CD4-positive, alpha-beta memory T cell (primary cell): Measurements from ENCODE around the gene CCDC74A. TPM values are rescaled to one million over a fixed set of nuclear protein-coding genes. Genes with fewer than 3 reads are reported as not detected.
"Not testable (repeated sequence)": the region's sequence is repeated elsewhere in the genome, so short reads cannot be mapped to it uniquely, and the experiment has no call there.

Source experiments
- CTCF ChIA-PET: fragments of 350-600 bp; sonication (Branson Sonifier 250); formaldehyde crosslinking; loops from one replicate; lab custom pipeline; 2021; ENCODE audit warnings: inconsistent platforms; ENCODE audit not compliant: partially characterized antibody; lab: Charles Lee
- POLR2A ChIA-PET: fragments of 350-600 bp; sonication (Branson Sonifier 250); formaldehyde crosslinking; loops from one replicate; lab custom pipeline; 2021; ENCODE audit not compliant: partially characterized antibody; lab: Charles Lee
- DNase-seq, 5 donors: peaks; one replicate each; pipeline versions ENCODE4 v3.0.0 to v3.0.0-alpha.2; 2020 to 2022; ENCODE audit warnings: mixed read lengths in 1 of 5
- H3K27ac ChIP-seq: one replicate; pipeline ENCODE4 v1.7.0; 2013; ENCODE audit warnings: low read depth, low read length
- H3K27me3 ChIP-seq: 2 replicates; pipeline ENCODE4 v1.7.0; 2013; ENCODE audit warnings: mild to moderate bottlenecking, low read length, moderate library complexity; ENCODE audit not compliant: insufficient read depth
- H3K36me3 ChIP-seq: 2 replicates; pipeline ENCODE4 v1.7.0; 2013; ENCODE audit warnings: mild to moderate bottlenecking, low read length, moderate library complexity; ENCODE audit not compliant: insufficient read depth
- H3K4me1 ChIP-seq: 2 replicates; pipeline ENCODE4 v1.7.0; 2013; ENCODE audit warnings: mild to moderate bottlenecking, low read length, moderate library complexity; ENCODE audit not compliant: insufficient read depth
- H3K4me3 ChIP-seq, 2 donors: one replicate each; pipeline ENCODE4 v1.7.0; 2013; ENCODE audit warnings: low read length in 2 of 2, mild to moderate bottlenecking in 1 of 2
- H3K9me3 ChIP-seq, 2 donors: one replicate each; pipeline ENCODE4 v1.7.0; 2013; ENCODE audit warnings: low read length in 2 of 2, control low read depth in 1 of 2; ENCODE audit not compliant: control insufficient read depth in 1 of 2
- H3K27ac Mint-ChIP-seq, 7 donors: one replicate each; pipeline ENCODE4 v1.8.0; 2020 to 2021; ENCODE audit warnings: mixed read lengths in 7 of 7, mild to moderate bottlenecking in 6 of 7, inconsistent platforms in 3 of 7, moderate library complexity in 3 of 7
- H3K27me3 Mint-ChIP-seq, 2 donors: one replicate each; pipeline ENCODE4 v1.8.0; 2020 to 2021; ENCODE audit warnings: mixed read lengths in 2 of 2
- H3K36me3 Mint-ChIP-seq, 2 donors: one replicate each; pipeline ENCODE4 v1.8.0; 2020 to 2021; ENCODE audit warnings: mixed read lengths in 2 of 2, inconsistent platforms in 1 of 2, mild to moderate bottlenecking in 1 of 2
- H3K4me1 Mint-ChIP-seq, 4 donors: one replicate each; pipeline ENCODE4 v1.8.0; 2020 to 2021; ENCODE audit warnings: mixed read lengths in 4 of 4, mild to moderate bottlenecking in 1 of 4
- H3K4me3 Mint-ChIP-seq, 8 donors: one replicate each; pipeline ENCODE4 v1.8.0; 2020 to 2021; ENCODE audit warnings: mixed read lengths in 8 of 8, mild to moderate bottlenecking in 7 of 8, moderate library complexity in 6 of 8, inconsistent platforms in 3 of 8
- H3K9me3 Mint-ChIP-seq, 8 donors: one replicate each; pipeline ENCODE4 v1.8.0; 2020 to 2021; ENCODE audit warnings: mixed read lengths in 8 of 8, mild to moderate bottlenecking in 5 of 8, inconsistent platforms in 3 of 8, moderate library complexity in 1 of 8
- intact Hi-C: fragments of 100-400 bp; cut with micrococcal nuclease; formaldehyde crosslinking; loops from one replicate; pipeline ENCODE4 v1.15.1; 2023
- polyA plus RNA-seq, 2 donors: library from polyadenylated mRNA; unstranded; fragments of 300-500 nt; fragmentation: Illumina TruSeq; gene quantifications; one replicate each; pipeline ENCODE4 v1.2.3, GENCODE V29; 2021
- total RNA-seq, 2 experiments: library from RNA; stranded (reverse); gene quantifications; one replicate each; pipeline ENCODE4 v1.2.3, GENCODE V29; 2021

The CCDC74A gene
- total and polyA plus RNA-seq, 4 experiments from 2014 or later = 0.38 to 0.54 (median 0.42) TPM; not detected in 1

GRCh38 chr2:131509615-131510014, 18.1 kb upstream of the CCDC74A start:
- Mint-ChIP-seq H3K9me3 (no peaks in the 10 kb centered on the region), H3K36me3 (peaks cover 29 to 53% of the 10 kb centered on the region in 2 donors), H3K4me1 (no peaks in the 10 kb centered on the region), H3K27me3 (no peaks in the 10 kb centered on the region), H3K4me3 (no peak overlapping the region), H3K27ac (no peak overlapping the region)
- Histone ChIP-seq H3K4me3 (no peak overlapping the region), H3K27me3 (no peaks in the 10 kb centered on the region), H3K27ac (no peak overlapping the region), H3K4me1 (no peaks in the 10 kb centered on the region), H3K9me3 (no peaks in the 10 kb centered on the region), H3K36me3 (peaks cover 32% of the 10 kb centered on the region)
- POLR2A ChIA-PET = no interaction called here
- no peak for DNase-seq
- CTCF ChIA-PET = no interaction called here
- intact Hi-C loops = no loop called here

- H3K9me3 Mint-ChIP-seq, H3K27me3 Mint-ChIP-seq, intact Hi-C loops, H3K27me3 ChIP-seq, H3K4me1 Mint-ChIP-seq, H3K4me3 Mint-ChIP-seq, H3K9me3 ChIP-seq, H3K4me1 ChIP-seq, DNase-seq, CTCF ChIA-PET, POLR2A ChIA-PET, H3K27ac ChIP-seq, H3K4me3 ChIP-seq: not testable (repeated sequence)
- Mint-ChIP-seq H3K27ac (peak overlapping the region in 2 of 7 donors; percentile 15 to 35), H3K36me3 (peaks cover 19 to 52% of the 10 kb centered on the region in 2 donors)
- H3K36me3 ChIP-seq = peaks cover 18% of the 10 kb centered on the region
Observed at GRCh38 chr2:131511291-131511968, 16.3 kb upstream of the CCDC74A start.

DNA sequence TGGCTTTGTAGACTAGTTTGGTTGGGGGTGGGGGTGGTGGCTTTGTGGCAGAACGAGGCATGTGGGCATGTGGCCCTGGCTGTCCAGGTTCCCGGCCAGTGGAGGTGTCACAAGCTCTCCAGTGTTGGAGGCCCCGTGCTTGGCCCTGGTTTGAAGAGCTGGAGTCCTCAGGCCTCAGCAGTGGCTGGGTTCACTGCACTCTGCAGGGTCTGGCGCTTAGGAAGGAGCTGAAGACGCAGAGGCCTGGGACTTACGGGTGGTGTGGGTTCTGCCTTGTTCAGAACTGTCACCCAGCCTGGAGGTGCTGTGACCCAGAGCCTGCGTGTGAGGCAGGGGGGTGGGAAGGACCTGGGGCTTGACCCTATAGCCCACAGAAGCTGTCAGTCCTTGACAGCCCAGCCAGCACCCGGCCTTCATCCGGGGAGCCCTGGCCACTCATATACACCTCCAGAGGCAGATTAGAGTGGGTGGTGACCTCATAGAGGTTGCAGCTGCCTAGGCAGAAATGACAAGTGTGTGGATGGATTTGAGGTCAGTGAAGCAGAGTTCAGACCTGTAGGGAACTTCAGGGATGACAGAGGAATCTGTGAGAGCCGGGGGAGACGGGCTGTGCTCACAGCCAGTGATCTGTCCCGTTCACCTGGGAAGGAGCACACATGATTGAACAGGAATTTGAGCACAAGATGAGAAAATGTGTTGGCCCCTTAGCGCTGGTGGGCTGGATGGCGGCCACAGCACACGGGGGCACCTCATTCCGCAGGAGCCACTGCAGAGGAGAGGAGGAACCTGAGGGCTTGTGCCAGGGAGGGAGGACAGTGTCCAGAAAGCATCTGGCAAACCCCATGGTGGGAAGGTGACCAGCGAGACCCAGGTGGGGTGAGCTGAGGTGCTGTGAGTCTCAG, 15.5 kb upstream of the CCDC74A start:
- peak overlapping the region in 2 of 7 donors; percentile 13 to 25 for H3K27ac Mint-ChIP-seq

DNA sequence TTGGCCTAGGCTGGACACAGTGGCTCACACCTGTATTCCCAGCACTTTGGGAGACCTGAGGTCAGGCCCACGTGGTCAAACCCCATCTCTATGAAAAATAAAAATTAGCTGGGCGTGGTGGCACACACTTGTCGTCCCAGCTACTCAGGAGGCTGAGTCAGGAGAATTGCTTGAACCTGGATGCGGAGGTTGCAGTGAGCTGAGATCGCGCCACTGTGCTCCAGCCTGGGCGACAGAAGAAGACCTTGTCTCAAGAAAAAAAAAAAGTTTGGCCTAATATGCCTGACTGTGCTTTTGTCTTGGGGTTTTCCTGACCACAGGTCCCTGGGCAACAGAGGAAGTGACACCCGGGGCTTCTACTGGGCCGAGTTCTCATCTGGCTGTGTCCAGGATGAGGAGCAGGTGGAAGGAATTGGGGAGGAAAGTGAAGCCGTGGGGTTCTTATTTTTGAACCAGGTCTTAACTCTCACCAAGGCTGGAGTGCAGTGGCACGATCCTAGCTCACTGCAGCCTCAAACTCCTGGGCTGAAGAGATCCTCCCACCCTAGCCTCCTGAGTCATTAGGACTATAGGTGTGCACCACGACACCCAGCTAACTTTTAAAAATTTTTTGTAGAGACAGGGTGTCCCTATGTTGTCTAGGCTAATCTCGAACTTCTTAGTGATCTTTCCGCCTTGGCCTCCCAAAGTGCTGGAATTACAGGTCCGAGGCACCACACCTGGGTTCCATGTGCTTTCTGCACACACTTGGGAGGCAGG, 13.1 kb upstream of the CCDC74A start:
- H3K4me3 Mint-ChIP-seq, H3K27me3 ChIP-seq, H3K4me3 ChIP-seq, H3K27ac ChIP-seq, CTCF ChIA-PET, DNase-seq, H3K4me1 Mint-ChIP-seq, POLR2A ChIA-PET, H3K9me3 Mint-ChIP-seq, H3K36me3 ChIP-seq, H3K27me3 Mint-ChIP-seq, H3K9me3 ChIP-seq, H3K4me1 ChIP-seq, intact Hi-C loops: not testable (repeated sequence)
- Mint-ChIP-seq H3K36me3 (peaks cover 10 to 43% of the 10 kb centered on the region in 2 donors), H3K27ac (peak overlapping the region in 3 of 7 donors; percentile 30 to 53 (median 52))

More for the DNA sequence above, 15.5 kb upstream of the CCDC74A start:
- H3K9me3 ChIP-seq, H3K4me3 ChIP-seq, H3K27me3 ChIP-seq, H3K4me1 Mint-ChIP-seq, DNase-seq, H3K4me1 ChIP-seq, H3K9me3 Mint-ChIP-seq, H3K27me3 Mint-ChIP-seq, CTCF ChIA-PET, POLR2A ChIA-PET, intact Hi-C loops, H3K27ac ChIP-seq: not testable (repeated sequence)
- Mint-ChIP-seq H3K4me3 (peak overlapping the region in 1 of 8 donors; percentile 53), H3K36me3 (peaks cover 15 to 47% of the 10 kb centered on the region in 2 donors)
- peaks cover 15% of the 10 kb centered on the region for H3K36me3 ChIP-seq

DNA sequence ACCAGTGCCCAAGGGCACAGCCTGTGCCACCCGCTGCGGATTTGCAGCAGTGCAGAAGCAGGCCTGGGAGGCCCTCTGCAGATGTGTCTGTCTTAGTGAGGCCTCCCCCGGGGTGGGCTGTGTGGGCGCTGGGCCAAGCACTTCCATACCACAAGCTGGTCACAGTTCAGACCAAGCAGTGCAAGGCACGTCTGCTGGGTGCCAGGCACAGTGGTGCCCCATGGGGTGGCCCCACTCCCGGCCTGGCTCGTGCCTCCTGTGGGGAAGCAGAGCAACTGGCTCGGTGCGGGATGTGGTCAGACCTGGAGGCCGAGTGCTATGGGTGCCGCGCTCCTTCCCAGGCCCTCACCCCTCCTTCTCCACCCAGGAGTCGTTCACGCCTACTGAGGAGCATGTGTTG, 12.5 kb upstream of the CCDC74A start:
- H3K27me3 ChIP-seq, H3K27me3 Mint-ChIP-seq, H3K36me3 ChIP-seq, H3K4me3 Mint-ChIP-seq, DNase-seq, CTCF ChIA-PET, H3K4me3 ChIP-seq, H3K27ac Mint-ChIP-seq, POLR2A ChIA-PET, H3K4me1 Mint-ChIP-seq, H3K4me1 ChIP-seq, intact Hi-C loops, H3K27ac ChIP-seq, H3K9me3 ChIP-seq, H3K9me3 Mint-ChIP-seq: not testable (repeated sequence)
- H3K36me3 Mint-ChIP-seq = peaks cover 10 to 48% of the 10 kb centered on the region in 2 donors

DNA sequence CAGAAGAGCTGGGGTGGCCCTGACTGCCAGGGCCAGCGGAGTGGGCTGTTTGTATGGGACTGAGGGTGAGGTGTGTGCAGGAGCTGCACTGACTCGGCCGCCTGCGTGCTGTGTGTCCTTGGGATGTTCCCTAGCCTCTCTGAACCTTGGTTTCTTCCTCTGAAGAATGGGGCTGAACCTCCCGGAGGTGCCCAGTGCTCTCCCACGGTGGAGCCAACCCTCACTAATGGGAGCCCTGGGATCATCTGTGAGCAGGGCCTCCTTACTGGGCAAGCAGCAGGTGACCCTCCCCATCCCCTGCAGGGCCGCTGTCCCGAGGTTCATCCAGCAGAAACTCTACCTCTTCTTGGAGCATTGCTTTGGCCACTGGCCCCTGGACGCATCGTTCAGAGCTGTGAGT, 11.7 kb upstream of the CCDC74A start:
- POLR2A ChIA-PET = no interaction called here

DNA sequence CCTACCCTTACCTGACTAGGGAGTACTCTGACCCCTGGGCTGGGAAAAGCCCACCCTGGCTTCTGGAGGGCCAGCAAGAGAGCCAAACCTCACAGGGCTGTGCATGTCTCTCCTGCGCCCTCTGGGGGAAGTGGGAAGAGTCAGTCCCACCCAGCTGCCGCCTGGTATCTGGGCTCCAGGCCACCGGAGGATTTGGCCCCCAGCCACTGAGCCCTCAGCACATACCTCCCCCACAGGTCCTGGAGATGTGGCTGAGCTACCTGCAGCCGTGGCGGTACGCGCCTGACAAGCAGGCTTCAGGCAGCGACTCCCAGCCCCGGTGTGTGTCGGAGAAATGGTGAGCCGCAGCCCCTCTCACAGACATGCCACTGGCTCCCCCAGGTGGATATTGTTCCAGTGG, 11.1 kb upstream of the CCDC74A start:
- DNase-seq = not testable (repeated sequence)

More for the DNA sequence above, 11.7 kb upstream of the CCDC74A start:
- H3K9me3 Mint-ChIP-seq = no peaks in the 10 kb centered on the region
- Histone ChIP-seq H3K4me3 (no peak overlapping the region), H3K27ac (no peak overlapping the region), H3K36me3 (no peaks in the 10 kb centered on the region), H3K4me1 (no peaks in the 10 kb centered on the region), H3K9me3 (no peaks in the 10 kb centered on the region), H3K27me3 (no peaks in the 10 kb centered on the region)
- intact Hi-C loops = no loop called here
- CTCF ChIA-PET = no interaction called here
- no peak overlapping the region for H3K4me3 Mint-ChIP-seq
- H3K36me3 Mint-ChIP-seq = peaks cover 10 to 49% of the 10 kb centered on the region in 2 donors
- no peaks in the 10 kb centered on the region for H3K27me3 Mint-ChIP-seq
- H3K27ac Mint-ChIP-seq = peak overlapping the region in 1 of 7 donors; percentile 42
- DNase-seq = no peak
- H3K4me1 Mint-ChIP-seq = no peaks in the 10 kb centered on the region

More for the DNA sequence above, 11.1 kb upstream of the CCDC74A start:
- POLR2A ChIA-PET, H3K9me3 Mint-ChIP-seq, H3K27me3 Mint-ChIP-seq, H3K27me3 ChIP-seq, H3K4me1 ChIP-seq, H3K36me3 ChIP-seq, H3K4me1 Mint-ChIP-seq, H3K9me3 ChIP-seq, intact Hi-C loops, H3K4me3 Mint-ChIP-seq, H3K27ac Mint-ChIP-seq, CTCF ChIA-PET, H3K4me3 ChIP-seq, H3K27ac ChIP-seq: not testable (repeated sequence)
- peaks cover 10 to 49% of the 10 kb centered on the region in 2 donors for H3K36me3 Mint-ChIP-seq
